GM21360 (cell line): Measurements from ENCODE around the gene SOX6.

ENCODE experiments used
- ATAC-seq: cut with Tn5 transposase; IDR thresholded peaks from one replicate; pipeline ENCODE4 v1.9.1; 2021; ENCODE audit warnings: mild to moderate bottlenecking, moderate library complexity; ENCODE audit not compliant: unreplicated experiment

Gene SOX6

DNA sequence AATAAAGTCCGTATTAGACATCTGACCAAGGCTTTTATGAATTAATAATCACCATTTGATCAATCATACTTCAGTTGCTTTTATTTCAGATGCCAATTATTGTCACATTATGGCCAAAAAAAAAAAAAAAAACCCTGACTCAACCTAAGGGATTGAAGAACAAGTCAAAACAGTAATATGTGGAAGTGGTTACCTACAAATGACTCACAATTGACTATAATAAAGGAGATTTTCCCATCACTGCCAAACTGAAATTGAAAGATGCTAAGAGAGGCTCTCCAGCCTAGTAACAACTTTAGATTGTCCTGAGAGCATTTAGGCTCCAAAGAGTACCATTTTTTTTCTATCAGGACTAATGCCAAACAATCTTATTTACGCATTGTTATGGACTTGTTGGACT is 35.2 kb downstream of the SOX6 start:
- no peak for ATAC-seq

DNA sequence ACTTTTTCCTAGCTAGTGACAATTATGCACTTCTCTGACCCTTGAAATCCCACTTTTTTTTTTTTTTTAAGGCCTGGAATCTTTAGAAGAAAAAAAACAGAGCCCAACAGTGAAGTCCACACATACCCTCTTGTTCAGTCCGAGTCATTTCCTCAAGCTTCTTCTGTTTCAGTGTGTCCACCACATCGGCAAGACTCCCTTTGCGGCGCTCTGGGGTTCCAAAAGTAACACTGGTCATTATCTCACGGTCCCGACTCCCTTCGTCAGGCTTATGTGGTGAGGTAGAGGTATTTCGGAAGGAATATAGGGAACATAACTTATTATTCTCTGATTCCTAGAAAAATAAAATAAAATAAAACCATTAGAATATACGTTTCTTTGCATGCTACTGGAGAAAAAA is 38.0 kb downstream of the SOX6 start:
- no peak for ATAC-seq

DNA sequence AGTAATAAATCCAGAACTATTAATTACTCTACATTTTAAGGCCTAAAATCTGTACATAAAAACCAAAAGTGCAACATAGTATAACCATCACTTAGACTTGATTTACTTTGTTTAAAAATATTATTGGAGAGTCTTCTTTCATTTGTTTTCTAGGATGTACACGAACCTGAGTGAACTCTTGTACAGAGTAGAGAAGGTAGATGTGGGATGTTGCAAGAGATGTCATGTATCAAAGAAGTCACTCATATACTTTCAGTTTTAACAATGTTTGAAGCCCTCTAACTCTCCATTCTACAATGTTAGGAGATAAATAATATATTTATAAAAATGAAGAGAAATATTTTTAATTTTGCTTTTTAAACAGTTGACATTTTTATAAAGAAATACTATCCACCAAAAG is 38.6 kb downstream of the SOX6 start:
- no peak for ATAC-seq

DNA sequence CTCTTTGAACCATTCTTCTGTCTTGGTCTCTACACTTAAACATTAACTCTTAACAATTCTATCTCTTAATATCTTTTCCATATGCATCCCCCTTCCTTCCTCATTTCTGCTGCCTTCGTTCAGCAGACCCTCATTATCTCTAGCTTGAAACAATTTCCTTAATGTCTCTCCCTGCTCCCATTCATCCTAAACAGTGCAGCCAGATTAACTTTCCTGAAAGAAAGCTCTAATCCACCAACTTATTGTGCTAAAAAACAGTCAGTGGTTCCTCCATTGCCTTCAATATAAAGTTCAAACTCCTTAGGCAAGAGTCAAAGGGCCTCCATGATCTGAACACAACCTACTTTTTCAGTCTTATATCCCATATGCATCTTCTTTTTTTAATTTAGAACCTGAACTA is 42.5 kb downstream of the SOX6 start:
- no peak for ATAC-seq

DNA sequence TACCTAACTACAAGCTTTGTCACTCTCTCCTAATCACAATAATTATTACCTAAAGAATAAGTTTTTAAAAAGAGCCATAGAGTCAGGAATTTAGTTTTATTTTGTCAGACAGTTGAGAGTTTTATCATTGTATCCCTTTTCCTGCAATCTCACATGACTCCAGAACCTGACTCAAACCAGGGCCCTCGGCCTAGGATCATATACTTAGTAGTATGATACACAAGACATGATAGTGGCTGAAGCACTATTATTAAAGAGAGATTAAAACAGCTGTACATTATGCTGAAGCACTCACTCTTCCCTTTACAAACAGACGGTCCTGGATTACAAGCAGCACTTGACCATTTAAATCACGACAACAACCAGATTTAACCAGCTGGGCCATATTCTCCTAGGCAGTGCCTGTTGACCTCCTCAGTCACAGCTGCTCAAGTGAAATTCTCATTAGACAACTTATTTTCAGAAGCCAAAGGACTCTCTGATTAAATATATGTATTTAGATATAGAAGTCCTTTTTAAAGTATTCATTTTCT is 44.0 kb downstream of the SOX6 start:
- no peak for ATAC-seq

DNA sequence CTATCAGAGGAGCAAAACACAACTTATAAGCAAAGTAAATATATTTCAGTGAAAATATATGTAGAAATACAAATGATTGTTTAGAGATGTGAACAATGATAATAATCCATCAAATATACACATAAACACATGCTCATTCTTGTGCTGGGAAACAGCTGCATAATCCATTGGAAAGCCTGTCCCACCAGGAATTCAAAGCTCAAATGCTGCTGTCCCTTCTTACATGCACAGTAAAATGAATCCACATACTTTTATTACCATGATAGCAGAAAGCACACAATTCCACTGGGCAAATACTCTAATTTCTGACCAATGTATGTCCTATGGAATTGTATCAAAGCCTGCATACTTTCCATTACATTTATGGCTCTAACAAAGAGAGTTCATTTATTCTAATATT is 44.5 kb downstream of the SOX6 start:
- no peak for ATAC-seq

DNA sequence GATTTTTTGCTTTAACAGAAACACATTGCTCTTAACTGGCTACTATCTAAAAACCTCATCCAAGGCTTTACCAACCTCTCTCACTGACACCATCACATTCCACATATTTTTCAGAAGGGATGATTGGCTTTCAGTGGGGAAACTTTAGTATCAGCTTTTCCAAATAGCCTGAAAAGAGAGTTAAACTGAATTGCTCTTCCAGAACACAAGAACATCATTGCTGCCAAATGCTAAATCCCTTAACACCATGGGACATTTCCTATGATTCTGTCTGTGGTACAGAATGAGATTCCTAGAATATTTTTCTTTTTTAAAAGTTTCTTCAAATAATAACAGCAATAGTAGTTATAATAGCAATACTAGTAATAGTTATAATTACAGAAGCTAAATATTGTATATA is 45.4 kb downstream of the SOX6 start:
- no peak for ATAC-seq

DNA sequence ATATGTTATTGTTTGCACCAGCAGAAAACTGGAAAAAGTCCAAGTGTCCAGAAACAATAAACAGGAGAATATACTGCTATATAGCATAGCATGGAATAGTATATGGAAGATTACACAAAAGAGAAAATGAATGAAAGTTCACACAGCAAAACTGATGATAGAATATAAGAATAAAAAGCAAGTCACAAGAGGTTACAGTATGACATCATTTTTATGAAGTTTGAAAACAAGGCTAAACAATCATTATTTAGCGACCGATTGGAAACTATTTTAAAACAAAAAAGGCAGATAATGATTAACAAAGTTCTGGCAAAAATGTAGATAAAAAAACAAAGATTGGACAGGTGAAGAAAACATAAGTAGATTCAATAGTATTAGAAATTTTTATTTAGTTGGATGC is 47.1 kb downstream of the SOX6 start:
- no peak for ATAC-seq

DNA sequence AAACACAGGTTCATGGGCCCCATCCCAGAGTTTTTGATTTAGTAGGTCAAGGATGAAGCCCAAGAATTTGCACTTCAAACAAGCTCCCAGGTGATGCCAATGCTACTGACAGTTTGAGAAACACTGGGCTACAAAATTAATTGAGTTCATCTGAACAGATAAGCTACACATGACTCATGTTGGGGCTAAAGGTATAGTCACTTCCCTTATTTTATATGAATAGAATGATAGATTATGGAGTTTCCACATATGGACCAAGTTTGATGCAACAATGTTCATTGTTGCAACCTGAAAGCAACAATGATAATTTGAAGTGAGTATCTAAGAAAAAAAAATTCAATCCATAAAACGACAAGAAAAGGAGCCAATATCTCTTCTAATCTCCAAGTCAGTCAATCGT is 54.9 kb downstream of the SOX6 start:
- ATAC-seq: no peak

DNA sequence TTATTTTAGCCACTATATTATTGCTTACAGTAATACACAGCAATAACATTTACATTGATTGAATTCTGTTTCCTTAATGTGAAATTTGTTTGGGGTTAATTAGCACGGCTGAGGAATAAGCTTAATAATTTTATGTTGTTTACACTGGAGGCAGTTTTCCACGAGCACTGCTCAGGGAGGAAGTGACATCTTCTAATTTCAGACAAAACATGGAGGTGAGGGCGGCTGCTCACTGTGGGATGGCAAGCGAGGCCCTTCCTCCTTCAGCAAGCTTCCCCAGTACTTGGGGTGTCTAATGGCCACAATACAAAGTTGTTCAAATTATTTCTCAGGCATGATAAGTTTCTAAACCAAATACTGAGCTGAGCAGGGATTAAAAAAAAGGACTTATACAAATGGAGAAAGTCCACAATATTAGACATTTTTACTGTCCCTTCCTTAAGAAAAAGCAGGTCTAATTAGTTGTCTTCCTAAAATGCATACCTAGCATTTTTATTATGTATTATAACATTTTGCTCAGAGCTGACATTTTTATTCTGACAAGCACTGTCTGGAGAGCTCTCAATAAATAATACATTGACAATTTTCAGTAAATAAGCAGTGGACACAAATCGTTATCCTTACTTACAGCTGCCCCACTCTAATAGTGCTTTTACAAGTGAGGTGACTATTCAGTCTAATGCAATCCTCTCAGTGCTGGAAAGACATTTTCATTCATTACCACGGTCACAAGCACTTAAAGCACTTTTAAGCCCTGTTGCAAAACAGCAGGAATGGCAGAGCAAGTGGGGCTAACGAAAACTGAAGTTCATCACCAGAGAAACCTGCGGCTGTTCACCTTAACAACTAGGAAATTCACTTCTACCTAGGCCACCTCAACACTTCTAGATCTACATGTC is 56.2 kb downstream of the SOX6 start:
- ATAC-seq: no peak

DNA sequence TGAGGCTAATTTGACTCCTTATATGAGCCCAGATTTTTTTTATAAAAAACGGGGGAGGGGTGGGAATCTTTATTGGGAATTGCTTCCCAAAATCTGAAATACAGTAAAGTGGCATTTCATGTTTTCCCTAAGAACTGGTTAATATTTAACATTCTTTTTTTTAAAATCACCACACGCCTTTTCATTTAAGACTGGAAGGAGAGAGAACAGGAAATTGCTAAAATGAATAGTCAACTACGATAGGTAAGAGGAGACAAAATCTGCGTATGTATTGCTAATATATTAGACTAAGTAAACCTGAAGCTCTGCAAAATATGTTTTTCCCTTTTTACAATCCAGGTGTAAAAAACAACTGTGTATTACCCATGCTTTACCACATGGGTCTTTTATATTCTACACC is 57.0 kb downstream of the SOX6 start:
- no peak for ATAC-seq

DNA sequence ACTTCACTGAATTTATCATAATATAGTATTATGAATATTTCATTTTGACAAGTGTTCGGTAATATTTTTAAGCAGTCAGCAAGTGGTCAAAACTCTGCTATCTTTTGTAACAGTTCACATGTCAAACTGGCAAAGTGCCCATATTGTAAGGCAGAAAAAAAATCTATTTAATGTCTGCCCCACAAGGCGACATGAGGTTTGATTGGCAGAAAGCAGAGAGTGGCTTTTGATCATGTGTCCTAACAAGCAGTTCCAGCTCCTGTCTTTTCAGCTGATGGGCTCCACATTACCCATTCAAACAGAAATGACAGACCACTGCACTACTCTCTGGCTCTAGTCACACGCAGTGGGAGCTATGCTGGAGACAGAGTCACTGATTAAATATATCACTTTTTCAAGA is 59.0 kb downstream of the SOX6 start:
- no peak for ATAC-seq

DNA sequence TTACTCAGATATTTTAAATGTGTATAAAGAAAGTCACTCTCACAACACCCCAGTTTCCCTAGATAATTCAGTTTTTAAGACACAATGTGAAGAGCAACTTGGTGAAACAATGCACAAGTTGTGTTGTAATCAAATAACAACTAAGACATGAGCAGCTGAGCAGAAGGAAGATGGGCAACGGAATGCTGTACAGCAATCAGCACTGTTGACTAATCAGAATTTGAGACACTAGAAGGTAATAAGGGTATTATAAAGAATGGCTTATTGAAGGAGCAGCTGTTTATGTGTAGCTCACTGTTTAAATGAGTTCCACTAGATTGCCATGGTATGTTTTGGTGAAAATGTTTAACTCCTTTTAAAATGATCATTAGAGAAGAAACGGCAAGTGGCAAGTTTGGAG is 60.1 kb downstream of the SOX6 start:
- no peak for ATAC-seq

DNA sequence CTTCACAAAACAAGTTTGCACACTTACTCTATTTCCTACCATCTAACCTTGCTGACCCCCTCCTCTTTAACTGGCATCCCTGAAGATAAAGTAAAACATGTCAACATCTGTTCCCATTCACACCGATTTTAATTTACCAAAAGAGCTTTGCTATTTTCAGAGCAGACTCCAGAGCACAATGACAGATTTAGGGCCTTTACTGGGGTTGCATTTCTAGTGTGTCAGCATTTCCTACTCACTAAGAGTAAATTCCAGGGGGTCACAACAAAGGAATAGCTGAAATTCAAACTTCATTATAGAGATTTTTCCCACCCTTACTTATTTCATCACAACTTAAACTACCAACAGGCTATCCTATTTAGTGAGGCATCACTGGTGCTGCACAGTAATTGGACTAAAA is 60.8 kb downstream of the SOX6 start:
- ATAC-seq: no peak

DNA sequence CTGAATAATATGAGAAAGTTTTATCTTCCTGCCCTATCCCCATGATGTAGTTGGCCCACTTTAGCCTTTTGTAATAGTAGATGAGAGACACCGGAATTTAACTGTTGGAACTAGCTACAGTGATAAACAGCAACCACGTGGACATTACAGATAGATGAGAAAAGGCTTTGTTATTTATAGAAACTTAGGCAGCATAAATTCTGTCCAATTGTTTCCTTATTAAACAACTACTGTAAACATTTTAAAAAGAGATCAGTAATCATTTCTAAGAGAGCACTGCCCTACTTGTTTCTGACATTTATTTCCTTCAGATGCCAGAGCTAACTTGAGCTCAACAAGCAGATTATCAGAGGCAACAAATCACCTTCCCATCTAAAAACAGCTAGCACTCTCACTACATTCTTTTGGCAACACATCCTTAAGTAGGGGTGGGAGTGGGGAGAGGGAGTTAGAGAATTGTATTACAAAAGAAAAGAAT is 63.1 kb downstream of the SOX6 start:
- no peak for ATAC-seq

DNA sequence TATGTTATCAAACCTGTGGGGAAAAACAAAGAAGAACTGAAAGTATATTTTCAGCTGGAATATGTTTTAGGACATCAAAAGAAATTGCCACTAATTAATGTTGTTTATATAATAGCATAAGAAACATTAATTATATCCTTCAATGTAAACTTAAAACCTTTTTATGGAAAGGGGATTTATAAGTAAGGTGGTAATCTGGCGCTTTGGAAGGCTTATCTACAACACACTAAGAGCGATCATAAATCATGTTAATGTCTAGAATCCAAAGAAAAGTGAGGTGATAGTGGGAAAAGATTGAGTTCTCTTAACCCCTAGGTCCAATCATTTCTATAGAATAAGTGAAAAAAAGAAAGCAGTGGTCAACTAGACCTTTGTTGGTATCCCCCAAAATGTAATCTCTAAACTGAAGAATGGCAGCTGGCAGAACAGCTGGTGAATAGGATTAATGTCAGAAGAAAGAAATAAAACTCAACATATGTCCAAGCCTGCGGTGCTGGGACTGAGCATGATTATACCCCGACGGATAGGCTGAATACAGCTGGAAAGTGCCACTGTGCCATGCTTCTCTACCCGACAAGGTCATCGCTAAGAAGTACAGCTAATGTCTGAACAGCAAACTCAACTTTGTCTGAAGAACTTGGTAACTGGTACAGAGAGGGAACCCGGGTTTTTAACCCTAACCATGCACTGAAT is 64.0 kb downstream of the SOX6 start:
- ATAC-seq: no peak

DNA sequence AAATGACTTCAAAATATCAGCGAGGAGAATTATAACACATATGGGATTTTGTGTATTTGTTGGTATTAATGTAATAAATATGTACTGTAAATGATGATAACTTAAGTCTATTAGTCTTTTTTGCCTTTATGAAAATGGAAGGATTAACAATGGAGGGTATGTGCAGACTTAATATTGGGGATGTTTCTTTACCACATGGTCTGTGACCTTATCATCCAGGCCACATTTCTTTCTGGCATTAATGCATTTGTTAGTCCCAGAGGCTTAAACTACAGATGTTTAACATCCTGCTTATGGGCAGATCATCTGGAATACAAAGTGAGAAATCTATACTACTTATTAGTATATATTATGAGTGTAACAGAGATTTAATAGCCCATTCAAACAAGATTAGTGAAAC is 64.6 kb downstream of the SOX6 start:
- ATAC-seq: no peak

DNA sequence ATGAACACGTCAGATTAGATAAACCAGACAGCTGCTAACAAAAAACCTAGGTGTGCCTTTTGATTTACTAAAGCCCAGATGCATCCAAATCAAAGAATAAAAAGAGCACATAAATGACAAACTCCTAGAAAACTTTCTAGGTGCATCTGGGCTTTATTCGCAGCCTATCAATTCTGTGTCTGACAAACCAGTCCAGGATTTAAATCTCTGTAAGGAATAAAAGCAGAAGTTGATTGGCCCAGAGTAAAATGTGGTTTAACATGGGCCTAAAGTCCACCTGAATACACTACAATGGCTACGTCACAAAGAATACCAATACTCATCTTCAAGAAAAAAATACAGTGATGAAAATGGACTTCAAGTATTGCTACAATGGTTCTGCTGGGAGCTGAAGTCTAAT is 66.8 kb downstream of the SOX6 start:
- no peak for ATAC-seq

DNA sequence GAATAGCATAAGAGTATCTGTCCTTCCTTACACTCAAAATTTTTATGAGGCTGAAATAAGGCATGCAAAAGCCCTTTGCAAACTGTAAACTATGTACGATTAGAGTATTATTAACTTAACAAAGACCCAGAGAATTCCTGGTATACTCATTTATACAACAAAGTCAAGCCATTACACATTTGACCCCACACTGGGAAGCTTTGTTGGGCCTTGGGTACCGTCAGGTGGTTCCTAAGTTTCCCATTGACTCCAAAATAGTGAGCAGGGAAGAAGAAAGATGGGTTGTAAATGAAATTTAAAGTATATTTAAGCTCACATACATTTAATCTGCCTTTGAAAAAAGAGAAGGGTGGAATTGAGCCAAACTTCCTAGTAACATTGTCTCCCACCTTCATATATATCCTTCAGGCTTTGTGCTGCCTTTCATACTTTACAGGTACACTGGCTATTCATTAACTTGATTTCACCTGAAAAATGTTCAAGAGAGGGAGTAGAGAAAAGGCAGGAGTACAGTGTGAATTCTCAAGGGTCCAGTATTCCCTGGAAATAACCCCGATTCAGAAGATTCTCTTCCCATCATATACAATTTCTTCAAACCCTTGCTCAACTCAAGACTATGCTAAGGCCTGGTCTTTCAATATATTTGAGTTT is 68.6 kb downstream of the SOX6 start:
- no peak for ATAC-seq

DNA sequence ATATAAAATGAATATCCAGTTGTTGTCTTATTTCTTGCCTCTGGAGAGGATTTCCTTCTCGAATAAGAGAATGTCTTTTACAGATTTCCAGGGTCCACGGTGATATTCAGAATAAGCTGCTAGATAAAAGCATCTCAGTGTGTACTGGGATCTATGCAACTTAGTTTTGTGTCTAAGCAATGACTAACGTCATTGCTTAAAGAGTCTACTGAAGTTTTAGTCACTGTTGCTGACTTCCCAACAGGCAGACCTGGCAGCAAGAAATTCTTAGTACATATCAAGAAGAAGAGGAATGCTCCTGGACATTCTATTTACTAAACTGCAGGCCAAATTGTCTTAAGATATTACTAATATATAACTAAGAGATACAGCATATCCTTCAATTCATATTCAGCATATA is 70.3 kb downstream of the SOX6 start:
- ATAC-seq: no peak

DNA sequence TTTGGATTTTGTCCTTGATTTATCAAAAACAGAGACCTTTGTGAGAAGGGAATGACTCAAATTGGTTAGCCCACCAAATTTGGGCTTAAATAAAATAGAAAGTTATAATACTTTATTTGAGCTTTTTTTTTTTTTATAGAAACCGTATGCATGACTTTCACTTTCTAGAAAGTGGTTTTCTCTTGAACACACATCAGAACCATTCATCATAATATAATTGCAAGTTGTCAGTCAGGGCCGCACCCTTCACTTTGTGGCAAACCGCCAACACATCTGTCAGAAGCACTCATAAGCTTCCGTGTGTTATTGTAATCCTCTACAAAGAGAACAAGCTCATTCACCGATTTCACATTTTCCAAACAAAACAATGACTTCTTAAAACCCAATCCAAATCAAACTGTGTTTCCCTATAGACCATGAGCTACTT is 76.1 kb downstream of the SOX6 start:
- ATAC-seq: no peak

DNA sequence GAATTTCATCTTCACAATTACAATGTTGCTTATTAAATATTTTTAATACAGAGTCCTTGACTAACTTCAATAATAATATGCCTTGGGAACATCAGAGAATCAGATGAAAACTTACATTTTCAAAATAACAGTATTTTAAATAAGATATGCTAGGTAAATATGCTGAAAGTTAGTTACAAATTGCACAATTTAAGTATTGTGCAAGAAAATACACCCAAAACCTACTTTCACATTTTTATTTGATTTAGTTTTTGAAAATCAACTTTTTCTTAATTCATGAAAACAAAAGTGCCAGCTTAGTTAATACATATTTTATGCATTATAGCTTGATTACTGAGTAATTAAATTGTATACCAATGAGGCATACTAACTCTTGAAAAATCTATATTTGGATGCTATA is 76.8 kb downstream of the SOX6 start:
- ATAC-seq: no peak
